ENCODE data around the gene IGSF9.

DNA sequence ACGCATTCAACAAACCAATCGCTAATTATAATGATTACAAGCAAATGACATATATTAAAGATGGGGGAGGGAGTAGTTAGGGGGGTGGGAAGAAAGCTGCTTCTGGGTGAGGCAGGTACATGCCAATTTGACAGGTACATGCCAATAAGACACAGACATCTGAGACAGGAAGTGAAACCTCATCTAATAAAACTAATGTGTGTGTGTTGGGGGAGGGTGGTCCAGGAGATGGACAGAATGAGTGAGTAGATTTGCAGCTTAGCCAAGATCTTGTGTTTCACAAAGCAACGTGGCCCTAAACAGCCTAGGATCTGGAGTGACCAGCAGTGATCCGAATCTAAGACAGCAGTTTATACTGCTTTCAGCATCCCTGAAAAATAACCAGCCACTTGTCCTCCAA, 56.2 kb downstream of the IGSF9 start:
- TF ChIP-seq POLR2AphosphoS5 (IDR thresholded peaks at IDR 0.05; ENCODE audit: low read depth, low read length) (no peak), TAF1 (IDR thresholded peaks at IDR 0.05; ENCODE audit: borderline replicate concordance, low read depth, low read length) (no peak)

All from GM12892 (cell line).